ENCODE data around the gene PLAGL2. TPM values are rescaled to one million over a fixed set of nuclear protein-coding genes. Genes with fewer than 3 reads are reported as not detected.

The PLAGL2 gene
- total and polyA plus RNA-seq, 2 of the 8 experiments (the other 6 are each of a cell fraction or from before 2014, with no cell fraction given) = 20.6 to 25.4 TPM

DNA sequence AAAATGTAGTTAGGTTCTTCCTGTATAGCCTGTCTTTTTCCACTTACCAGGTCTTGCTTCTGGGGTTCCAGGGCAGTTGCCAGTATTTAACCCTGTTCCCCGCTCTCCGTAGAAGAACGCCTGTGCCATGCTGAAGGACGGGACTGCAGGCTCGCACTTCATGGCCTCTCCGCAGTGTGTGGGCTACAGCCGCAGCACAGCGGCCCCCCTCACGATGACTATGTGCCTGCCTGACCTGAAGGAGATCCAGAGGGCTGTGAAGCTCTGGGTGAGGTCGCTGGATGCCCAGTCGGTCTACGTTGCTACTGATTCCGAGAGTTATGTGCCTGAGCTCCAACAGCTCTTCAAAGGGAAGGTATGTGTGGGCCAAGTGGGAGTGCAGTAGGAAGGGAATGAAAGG, 23.2 kb upstream of the PLAGL2 start:
- Histone ChIP-seq H3K27me3 (replicated peaks in 1 of 4; ENCODE audit: control insufficient read depth in 3 of 4, extremely low read depth in 1 of 4, insufficient read depth in 3 of 4, low read length in 3 of 4) (no peaks in the 10 kb centered on the region), H3K14ac (ENCODE audit: insufficient read length) (no peak overlapping the region), H3K79me2 (ENCODE audit: control insufficient read depth in 1 of 2, insufficient read depth in 2 of 2, low read length in 2 of 2) (no peaks in the 10 kb centered on the region), H4K5ac (ENCODE audit: insufficient read length, low read depth, low read length) (no peak overlapping the region), H3K4me3 (ENCODE audit: extremely low read depth in 1 of 4, insufficient read depth in 2 of 4, low read depth in 3 of 4, low read length in 4 of 4) (no peak overlapping the region), H4K20me1 (replicated peaks in 1 of 2; ENCODE audit: control insufficient read depth in 1 of 2, insufficient read depth in 2 of 2, low read length in 2 of 2) (peaks cover 0 to 3% of the 10 kb centered on the region in 2 experiments), H2AK5ac (ENCODE audit: low read depth, low read length) (no peak overlapping the region), H3K4me1 (replicated peaks in 1 of 4; ENCODE audit: control insufficient read depth in 3 of 4, insufficient read depth in 4 of 4, low read length in 3 of 4) (no peaks in the 10 kb centered on the region), H3K4ac (replicated peaks; ENCODE audit: insufficient read length, low read depth, low read length) (no peak overlapping the region), H2BK20ac (ENCODE audit: low read length) (no peak overlapping the region), H3K23me2 (ENCODE audit: low read depth, low read length) (no peaks in the 10 kb centered on the region), H3K56ac (replicated peaks; ENCODE audit: insufficient read length, low read depth, low read length) (no peak overlapping the region), H3K4me2 (ENCODE audit: insufficient read depth in 1 of 2, low read depth in 2 of 2, low read length in 2 of 2) (no peak overlapping the region), H2BK5ac (ENCODE audit: low read depth, low read length) (no peak overlapping the region), H3K36me3 (ENCODE audit: control insufficient read depth in 2 of 4, insufficient read depth in 4 of 4, low read length in 3 of 4) (peaks cover 24 to 51% (median 44%) of the 10 kb centered on the region in 4 experiments; a peak in 6 of 8 replicates), H2BK12ac (ENCODE audit: low read depth, low read length) (no peak overlapping the region), H2BK120ac (replicated peaks; ENCODE audit: low read depth, low read length) (no peak overlapping the region), H2BK15ac (ENCODE audit: low read length) (no peak overlapping the region), H3K79me1 (ENCODE audit: low read depth, low read length) (no peaks in the 10 kb centered on the region; the same call in 1 of the 2 replicates), H4K91ac (replicated peaks; ENCODE audit: insufficient read length, low read length) (no peak overlapping the region), H3K23ac (ENCODE audit: insufficient read length) (no peak overlapping the region), H3K9me3 (ENCODE audit: insufficient read depth in 2 of 2, low read depth in 1 of 2, low read length in 1 of 2) (no peaks in the 10 kb centered on the region), H3K27ac (ENCODE audit: low read depth, low read length) (no peak overlapping the region), H3K9ac (replicated peaks in 1 of 4; ENCODE audit: extremely low read depth in 1 of 4, low read depth in 3 of 4, low read length in 3 of 4) (no peak overlapping the region), H4K8ac (ENCODE audit: extremely low read depth, insufficient read depth, low read length) (no peak overlapping the region; the same call in 1 of the 2 replicates), H3K18ac (ENCODE audit: extremely low read depth, low read length) (no peak overlapping the region), H2AFZ (ENCODE audit: low read length) (no peak overlapping the region)
- ChIA-PET POLR2A (ENCODE audit: partially characterized antibody) (interaction anchor here (1.0 to 2.3 kb wide), 2 partner anchors 10 to 11 kb away, joined by 3 to 13 read pairs; no protein-coding TSS in a partner anchor), CTCF (ENCODE audit: partially characterized antibody) (interaction anchor here (1.1 kb wide), 1 partner anchor 200 kb away, joined by 3 read pairs; no protein-coding TSS in a partner anchor)
- FAIRE-seq (no peak), DNase-seq (ENCODE audit: low read depth in 1 of 2, low spot score in 2 of 2) (no peak)
- WGBS, 2 experiments (ENCODE audit: extremely low coverage in 1 of 2, insufficient coverage in 1 of 2, insufficient read length in 1 of 2, insufficient replicate concordance in 2 of 2, low coverage in 1 of 2, low lambda C conversion rate in 2 of 2, missing lambda C conversion rate in 1 of 2) = 93% methylated on average over 13 of the region's 13 CpGs; no CpG with 5 or more reads in 1 of the 2 experiments
- no peak for TF ChIP-seq SRF (IDR thresholded peaks at IDR 0.05; ENCODE audit: low read depth, low read length)
- TF ChIP-seq BACH1 (IDR thresholded peaks at IDR 0.05; ENCODE audit: low read length) = no peak
- TF ChIP-seq, protein P1, sequence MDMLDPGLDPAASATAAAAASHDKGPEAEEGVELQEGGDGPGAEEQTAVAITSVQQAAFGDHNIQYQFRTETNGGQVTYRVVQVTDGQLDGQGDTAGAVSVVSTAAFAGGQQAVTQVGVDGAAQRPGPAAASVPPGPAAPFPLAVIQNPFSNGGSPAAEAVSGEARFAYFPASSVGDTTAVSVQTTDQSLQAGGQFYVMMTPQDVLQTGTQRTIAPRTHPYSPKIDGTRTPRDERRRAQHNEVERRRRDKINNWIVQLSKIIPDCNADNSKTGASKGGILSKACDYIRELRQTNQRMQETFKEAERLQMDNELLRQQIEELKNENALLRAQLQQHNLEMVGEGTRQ (IDR thresholded peaks at IDR 0.05; ENCODE audit: low read length) = no peak
- no peak for TF ChIP-seq CHD2 (IDR thresholded peaks at IDR 0.05; ENCODE audit: low read length)
- TF ChIP-seq RBBP5 (IDR thresholded peaks at IDR 0.05; ENCODE audit: borderline replicate concordance, low read depth, low read length) = no peak
- no peak for TF ChIP-seq CREB1 (IDR thresholded peaks at IDR 0.05)
- TF ChIP-seq SP4 (IDR thresholded peaks at IDR 0.05; ENCODE audit: low read length) = no peak
- no peak for TF ChIP-seq EZH2 (IDR thresholded peaks at IDR 0.05; ENCODE audit: low read depth, low read length, severe bottlenecking)
- TF ChIP-seq KDM1A (IDR thresholded peaks at IDR 0.05; ENCODE audit: borderline replicate concordance, low read length) = no peak
- TF ChIP-seq CHD1 (IDR thresholded peaks at IDR 0.05; ENCODE audit: low read depth, low read length) = no peak
- no peak for TF ChIP-seq SP1 (IDR thresholded peaks at IDR 0.05; ENCODE audit: low read depth, low read length)
- no peak for TF ChIP-seq GTF2F1 (IDR thresholded peaks at IDR 0.05; ENCODE audit: borderline replicate concordance, low read depth, low read length)
- no peak for TF ChIP-seq JUN (IDR thresholded peaks at IDR 0.05; ENCODE audit: low read depth, low read length)
- no peak for TF ChIP-seq EP300 (IDR thresholded peaks at IDR 0.05; ENCODE audit: borderline replicate concordance in 1 of 2, low read depth in 2 of 2, low read length in 2 of 2)

Measured in H1 (cell line).